ENCODE results near the gene FLAD1.

Gene FLAD1

GRCh38 chr1:155005076-155006011 lies 22.2 kb downstream of the FLAD1 start:
- DNase-seq = peak; percentile 45 to 54

DNA sequence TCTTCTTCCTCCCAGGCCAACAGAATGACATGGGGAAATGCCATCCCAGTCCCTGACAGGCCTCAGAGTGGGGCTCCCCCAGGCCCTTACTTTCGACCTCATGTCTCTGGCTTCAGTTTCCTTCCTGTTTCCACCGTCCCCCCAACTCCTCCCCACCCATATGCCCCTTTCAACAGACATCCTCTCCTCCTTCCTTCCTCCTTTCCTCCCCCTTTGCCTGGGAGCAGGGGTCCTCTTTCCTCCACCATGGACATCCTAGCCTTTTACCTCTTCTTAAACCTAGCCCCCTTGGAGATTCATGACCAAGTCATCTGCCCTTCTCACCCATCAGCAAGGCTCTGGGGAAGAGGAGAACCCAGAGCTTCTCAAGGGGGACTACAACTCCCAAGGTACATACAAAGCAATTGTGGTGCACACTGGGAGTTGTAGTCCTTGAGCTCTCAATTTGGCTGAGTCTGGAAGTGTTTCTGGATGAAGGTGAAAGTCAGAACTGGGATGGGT lies 23.5 kb downstream of the FLAD1 start:
- DNase-seq = peak; percentile 55 to 67

- no peak for DNase-seq
Observed at GRCh38 chr1:155007251-155007828, 24.2 kb downstream of the FLAD1 start.

DNA sequence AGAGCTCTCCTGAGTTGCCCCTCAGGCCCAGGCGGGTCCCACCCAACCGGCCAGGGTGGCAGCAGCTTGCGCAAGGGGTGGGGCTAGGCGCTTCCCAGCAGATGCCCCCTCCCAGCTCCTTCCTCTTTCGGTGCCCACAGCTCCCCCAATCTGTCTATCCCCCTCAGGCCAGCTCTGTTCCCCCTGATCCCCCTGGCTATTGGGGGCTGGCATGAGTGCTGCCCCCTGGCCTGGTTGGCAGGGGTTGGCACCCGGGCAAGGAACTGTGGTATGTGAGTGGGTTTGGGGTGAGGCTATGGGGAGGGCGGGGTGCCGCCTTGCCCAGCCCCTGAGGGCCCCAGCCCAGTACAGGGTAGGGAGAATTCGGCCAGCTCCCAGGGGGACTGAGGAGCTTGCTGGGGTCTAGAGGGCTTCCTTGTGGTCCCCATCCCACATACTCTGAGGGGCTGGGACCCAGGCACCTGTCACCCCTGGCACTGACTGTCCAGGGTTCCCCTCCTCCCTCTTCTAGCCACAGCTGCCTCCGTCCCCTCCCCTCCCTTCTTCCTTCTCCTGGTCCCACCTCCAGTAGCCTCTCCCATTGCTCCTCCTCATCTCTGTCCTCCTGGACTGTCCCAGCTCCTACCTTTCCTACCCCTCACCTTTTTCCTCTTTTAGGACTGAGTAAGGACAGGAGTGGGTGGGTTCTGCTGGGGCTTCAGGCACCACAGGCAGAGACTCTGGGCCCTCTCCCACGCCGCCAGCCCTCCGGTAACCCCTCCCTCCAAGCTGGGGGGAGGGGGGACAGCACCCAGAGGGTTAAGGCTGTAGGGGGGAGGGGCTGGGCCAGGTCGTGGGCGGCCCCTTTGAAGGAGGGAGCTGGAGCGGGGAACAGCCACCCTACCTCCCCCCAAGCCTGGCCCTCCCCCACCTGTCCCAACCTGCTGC lies 25.1 kb downstream of the FLAD1 start:
- DNase-seq = no peak

- no peak for DNase-seq
Observed at GRCh38 chr1:155009221-155009711, 26.1 kb downstream of the FLAD1 start.

- DNase-seq = no peak
Observed at GRCh38 chr1:155009742-155010141, 26.6 kb downstream of the FLAD1 start.

GRCh38 chr1:155010211-155010918 lies 27.2 kb downstream of the FLAD1 start:
- DNase-seq = no peak

DNA sequence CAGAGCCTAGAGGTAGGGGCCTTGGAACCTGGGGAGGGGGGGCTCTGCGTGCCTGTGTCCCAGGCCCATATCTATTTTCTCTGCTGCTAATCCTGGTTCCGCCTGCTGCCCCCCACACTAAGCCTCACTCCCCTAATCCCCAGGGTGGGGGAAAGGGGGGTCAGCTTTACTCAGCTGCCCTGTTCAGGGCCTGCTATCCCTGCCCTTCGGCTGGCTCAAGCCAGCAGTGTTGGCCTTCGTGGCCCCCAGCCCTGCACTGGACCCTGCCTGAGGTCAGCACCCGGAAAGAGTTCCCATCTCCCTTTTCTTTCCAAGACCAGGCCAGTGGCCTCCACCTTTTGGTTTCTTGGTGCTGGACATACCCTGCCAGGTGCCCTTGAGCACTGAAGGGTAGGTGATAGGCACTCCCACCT lies 27.9 kb downstream of the FLAD1 start:
- no peak for DNase-seq

GRCh38 chr1:155011437-155012025 lies 28.4 kb downstream of the FLAD1 start:
- no peak for DNase-seq

- peak in 1 of 2 donors; percentile 57 for DNase-seq
Observed at GRCh38 chr1:155012026-155012546, 28.9 kb downstream of the FLAD1 start.

- no peak for DNase-seq
Observed at GRCh38 chr1:155012776-155013602, 29.8 kb downstream of the FLAD1 start.

DNA sequence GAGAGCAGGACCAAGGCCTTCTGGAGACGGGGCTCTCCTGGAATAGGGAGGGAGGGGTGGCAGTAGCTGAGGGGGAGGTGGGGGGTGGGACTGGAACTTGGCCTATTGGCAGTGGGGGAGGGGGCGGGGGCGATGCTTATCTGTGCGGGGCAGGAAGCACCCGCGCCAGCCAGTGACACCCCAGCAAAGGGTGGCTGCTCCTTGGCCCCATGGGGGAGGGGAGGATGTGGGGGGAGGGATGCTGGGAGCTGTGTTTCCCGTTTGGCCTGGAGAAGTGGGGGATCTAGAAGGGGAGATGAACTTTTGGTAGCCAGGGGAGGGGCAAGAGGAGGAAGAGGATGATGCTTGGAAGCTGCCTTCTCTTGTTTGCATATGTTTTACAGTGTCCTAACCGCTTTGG lies 30.5 kb downstream of the FLAD1 start:
- DNase-seq = peak in 1 of 2 donors; percentile 46

DNA sequence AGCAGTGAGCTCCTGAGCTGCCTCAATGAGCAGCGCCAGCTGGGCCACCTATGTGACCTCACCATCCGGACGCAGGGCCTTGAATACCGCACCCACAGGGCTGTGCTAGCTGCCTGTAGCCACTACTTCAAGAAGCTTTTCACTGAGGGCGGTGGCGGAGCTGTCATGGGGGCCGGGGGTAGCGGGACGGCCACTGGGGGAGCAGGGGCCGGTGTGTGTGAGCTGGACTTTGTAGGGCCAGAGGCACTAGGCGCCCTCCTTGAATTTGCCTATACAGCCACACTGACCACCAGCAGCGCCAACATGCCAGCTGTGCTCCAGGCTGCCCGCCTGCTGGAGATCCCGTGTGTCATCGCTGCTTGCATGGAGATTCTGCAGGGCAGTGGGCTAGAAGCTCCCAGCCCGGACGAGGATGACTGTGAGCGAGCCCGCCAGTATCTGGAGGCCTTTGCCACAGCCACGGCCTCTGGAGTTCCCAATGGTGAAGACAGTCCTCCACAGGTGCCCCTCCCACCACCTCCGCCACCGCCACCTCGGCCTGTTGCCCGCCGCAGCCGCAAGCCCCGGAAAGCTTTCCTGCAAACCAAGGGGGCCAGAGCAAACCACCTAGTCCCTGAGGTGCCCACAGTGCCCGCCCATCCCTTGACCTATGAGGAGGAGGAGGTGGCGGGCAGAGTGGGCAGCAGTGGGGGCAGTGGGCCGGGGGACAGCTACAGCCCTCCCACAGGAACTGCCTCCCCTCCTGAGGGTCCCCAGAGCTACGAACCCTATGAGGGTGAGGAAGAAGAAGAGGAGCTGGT lies 31.8 kb downstream of the FLAD1 start:
- DNase-seq = no peak

GRCh38 chr1:155015527-155016230 lies 32.5 kb downstream of the FLAD1 start:
- no peak for DNase-seq

DNA sequence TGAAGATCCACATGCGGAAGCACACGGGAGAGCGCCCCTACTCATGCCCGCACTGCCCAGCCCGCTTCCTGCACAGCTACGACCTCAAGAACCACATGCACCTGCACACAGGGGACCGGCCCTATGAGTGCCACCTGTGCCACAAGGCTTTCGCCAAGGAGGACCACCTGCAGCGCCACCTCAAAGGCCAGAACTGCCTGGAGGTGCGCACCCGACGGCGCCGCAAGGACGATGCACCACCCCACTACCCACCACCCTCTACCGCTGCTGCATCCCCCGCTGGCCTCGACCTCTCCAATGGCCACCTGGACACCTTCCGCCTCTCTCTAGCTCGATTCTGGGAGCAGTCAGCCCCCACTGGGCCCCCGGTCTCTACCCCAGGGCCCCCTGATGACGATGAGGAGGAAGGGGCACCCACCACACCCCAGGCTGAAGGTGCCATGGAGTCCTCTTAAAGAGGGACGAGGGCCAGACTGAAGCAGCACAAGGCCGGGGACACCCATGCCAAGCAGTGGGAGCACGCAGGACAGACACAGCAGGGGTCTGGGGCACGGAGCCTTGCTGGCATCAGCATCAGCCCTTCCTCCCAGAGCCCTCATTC lies 33.2 kb downstream of the FLAD1 start:
- DNase-seq = peak in 1 of 2 donors; percentile 55

DNA sequence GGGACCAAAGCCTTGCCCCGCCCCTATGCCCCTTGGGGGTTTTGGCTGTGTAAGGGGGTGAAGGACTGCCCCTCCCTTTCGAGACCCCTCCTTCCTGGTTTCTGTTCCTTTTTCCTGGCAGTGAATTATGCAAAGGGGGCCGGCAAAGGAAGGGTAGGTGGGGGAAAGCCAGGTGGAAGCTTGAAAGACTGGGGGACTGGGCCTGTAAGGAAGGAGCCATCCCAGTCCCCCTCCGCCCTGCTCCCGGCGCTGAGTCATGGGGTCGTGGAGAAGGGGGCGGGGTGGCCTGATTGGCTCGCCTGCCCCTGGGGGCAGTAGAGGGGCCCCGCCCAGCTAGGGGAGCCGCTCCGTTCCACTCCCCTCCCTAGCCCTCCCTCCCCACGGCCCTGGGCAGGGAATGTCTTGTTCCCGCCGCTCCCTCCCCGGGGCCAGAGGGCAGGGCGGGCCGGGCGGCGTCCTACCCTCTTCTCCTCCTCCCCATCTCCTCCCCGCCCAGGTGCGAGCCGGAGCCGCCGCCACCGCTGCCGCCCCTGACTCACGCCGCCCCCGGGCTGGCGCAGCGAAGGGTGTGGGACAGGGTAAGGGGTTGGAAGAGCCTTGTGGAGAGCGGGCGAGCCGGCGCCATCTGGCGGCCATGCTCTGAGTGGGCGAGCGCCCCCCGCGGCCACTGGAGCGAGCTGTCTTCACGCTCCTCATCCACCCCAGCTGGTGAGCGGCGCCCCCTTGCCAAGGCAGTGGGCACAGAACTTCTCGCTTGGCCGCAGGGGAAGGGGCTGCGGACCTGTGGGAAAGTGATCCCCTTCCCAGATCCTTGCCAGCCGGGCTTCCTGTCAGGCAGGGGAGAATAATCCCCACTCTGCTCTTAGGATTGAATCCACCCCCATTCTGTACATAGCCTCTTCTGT lies 34.1 kb downstream of the FLAD1 start:
- DNase-seq = peak; percentile 89

DNA sequence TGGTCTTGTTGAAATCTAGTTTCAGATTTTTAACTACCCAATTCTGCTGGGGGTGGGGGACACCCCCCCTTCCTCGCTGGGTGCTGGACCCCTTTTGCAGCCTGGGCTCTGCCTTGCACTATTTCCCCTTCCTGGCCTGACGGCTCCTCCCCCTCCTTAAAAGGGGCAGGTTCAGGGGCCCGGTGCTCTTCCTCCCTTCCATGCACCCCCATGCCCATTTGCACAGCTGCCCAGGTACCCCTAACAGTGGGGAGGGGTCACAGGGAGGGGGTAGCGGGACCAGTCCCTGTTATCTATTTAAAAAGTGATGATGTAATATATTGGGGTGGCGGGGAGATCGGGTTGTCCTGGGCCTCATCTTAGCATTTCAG lies 34.8 kb downstream of the FLAD1 start:
- no peak for DNase-seq

Measured in CD4-positive, alpha-beta T cell treated with Interleukin-4 for 1 hour (primary cell).